GM19463 (cell line): ENCODE measurements around the gene CPA3.

Source experiments
- ATAC-seq: cut with Tn5 transposase; IDR thresholded peaks from one replicate; pipeline ENCODE4 v1.9.1; 2021; ENCODE audit warnings: mild to moderate bottlenecking, moderate library complexity; ENCODE audit not compliant: unreplicated experiment

Gene CPA3

GRCh38 chr3:148914936-148915690 is 50.0 kb downstream of the CPA3 start:
- ATAC-seq, result no peak

GRCh38 chr3:148916132-148916531 is 51.0 kb downstream of the CPA3 start:
- no peak for ATAC-seq

GRCh38 chr3:148922467-148922866 is 57.4 kb downstream of the CPA3 start:
- peak; percentile 56 for ATAC-seq

- ATAC-seq, result peak; percentile 43
Measured at GRCh38 chr3:148923592-148923991, 58.5 kb downstream of the CPA3 start.

- ATAC-seq, result no peak
Measured at GRCh38 chr3:148924562-148924961, 59.5 kb downstream of the CPA3 start.

- ATAC-seq, result no peak
Measured at GRCh38 chr3:148925845-148926244, 60.7 kb downstream of the CPA3 start.

- no peak for ATAC-seq
Measured at GRCh38 chr3:148930752-148931151, 65.7 kb downstream of the CPA3 start.

GRCh38 chr3:148931574-148931973 is 66.5 kb downstream of the CPA3 start:
- ATAC-seq, result no peak

- ATAC-seq, result no peak
Measured at GRCh38 chr3:148932972-148933371, 67.9 kb downstream of the CPA3 start.

- no peak for ATAC-seq
Measured at GRCh38 chr3:148937467-148938255, 72.6 kb downstream of the CPA3 start.

- no peak for ATAC-seq
Measured at GRCh38 chr3:148938306-148938705, 73.2 kb downstream of the CPA3 start.

GRCh38 chr3:148938936-148939335 is 73.8 kb downstream of the CPA3 start:
- no peak for ATAC-seq

GRCh38 chr3:148940983-148941382 is 75.9 kb downstream of the CPA3 start:
- ATAC-seq, result no peak

GRCh38 chr3:148943506-148944205 is 78.6 kb downstream of the CPA3 start:
- peak; percentile 99 for ATAC-seq

- ATAC-seq, result no peak
Measured at GRCh38 chr3:148945116-148945515, 80.0 kb downstream of the CPA3 start.
